A204.1 (cell line): ENCODE results near the gene GPAM.
"Not testable (repeated sequence)": the region's sequence is repeated elsewhere in the genome, so short reads cannot be mapped to it uniquely, and the experiment has no call there.

Source experiments
- FAIRE-seq: peaks from 2 replicates; lab custom pipeline; 2012; peaks lifted over from hg19 to GRCh38; lab: Jason Lieb, UNC

GPAM gene

DNA sequence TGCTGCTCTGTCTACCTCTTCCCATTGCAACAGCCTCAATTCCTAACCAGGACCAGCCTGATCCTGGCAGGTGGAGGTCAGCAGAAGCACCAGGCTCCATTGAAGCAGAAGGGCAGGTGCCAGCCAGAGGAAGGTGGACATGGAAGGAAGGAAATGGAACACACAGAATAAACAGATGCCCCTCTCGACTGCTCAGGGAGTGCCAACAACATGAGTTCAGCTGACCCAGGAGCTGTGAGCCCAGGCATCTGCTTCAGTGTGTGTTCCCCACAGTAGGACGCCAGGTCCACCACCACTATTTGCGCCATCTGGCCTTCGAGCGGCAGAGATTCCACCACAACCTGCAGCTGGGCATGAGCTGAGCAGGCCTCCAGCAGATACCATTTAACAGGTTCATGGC, 56.7 kb downstream of the GPAM start:
- FAIRE-seq = no peak

DNA sequence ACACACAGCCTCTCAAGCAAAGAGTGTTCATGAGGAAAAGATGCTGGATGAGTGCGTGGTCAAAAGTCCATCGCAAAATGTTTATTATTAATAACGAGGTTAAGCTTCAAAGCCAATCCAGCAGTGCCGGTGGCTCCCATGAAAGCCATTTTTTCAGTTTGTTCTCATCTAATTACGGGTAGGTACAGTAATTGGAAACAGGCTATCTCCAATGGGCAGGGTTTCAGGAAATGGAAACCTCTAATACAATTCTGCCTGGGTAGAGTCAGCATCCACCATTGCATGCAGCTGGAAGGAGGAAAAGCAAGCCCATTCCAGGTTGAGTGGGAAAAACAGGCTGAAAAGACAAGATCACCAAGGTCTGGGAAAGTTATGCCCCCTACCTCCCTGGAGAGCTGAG, 57.4 kb downstream of the GPAM start:
- FAIRE-seq = no peak

- no peak for FAIRE-seq
Measured at GRCh38 chr10:112124866-112125265, 58.7 kb downstream of the GPAM start.

GRCh38 chr10:112122827-112123226, 60.7 kb downstream of the GPAM start:
- no peak for FAIRE-seq

DNA sequence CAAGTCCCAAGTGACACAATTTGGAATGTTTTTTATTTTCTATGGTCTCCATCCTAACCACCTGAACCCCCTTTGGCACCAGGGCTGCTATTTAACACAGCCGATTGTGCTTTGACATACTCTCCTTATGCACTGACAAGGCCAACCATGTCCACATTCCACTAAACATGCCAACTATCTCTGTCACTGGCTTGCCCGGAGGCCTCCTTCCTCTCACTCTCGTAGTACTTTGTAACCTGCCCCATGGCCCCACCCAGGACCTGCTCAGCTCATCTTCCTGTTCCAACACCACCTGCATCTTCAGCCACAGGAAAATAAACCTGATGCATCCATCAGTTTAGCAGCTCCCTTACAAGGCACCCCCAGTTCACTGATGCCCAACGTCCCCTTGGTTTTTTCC, 63.1 kb downstream of the GPAM start:
- no peak for FAIRE-seq

DNA sequence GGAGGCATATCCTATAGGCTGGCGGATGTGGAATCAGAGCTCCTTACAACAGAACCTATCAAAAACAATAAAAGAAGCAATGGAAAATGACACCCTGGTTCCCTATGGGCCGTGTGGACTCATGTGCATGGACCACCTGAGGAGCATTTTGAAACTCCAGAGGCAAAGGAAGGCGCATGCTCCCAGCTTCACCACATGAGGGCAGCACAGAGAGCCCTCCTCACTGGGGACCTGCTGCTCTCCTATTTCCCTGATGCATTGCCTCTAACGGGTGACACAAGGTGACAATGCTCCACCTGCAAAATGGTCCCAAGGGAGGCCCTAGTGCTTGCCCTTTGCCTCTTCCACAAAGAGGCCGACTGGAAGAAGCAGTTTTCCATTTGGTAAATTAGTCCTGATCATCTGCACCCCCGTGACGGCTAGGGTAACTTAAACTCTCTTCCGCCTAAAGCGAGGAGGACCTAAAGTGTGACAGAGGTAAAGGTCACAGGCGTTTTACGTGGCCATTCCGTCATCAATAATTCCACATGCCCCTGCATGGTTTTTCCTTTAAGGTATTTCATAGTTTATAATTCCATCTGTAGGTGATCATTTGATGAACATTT, 67.7 kb downstream of the GPAM start:
- FAIRE-seq = no peak

GRCh38 chr10:112109779-112110178, 73.8 kb downstream of the GPAM start:
- not testable (repeated sequence) for FAIRE-seq
